Measurements from ENCODE around the gene CAMTA1.

CAMTA1 gene

DNA sequence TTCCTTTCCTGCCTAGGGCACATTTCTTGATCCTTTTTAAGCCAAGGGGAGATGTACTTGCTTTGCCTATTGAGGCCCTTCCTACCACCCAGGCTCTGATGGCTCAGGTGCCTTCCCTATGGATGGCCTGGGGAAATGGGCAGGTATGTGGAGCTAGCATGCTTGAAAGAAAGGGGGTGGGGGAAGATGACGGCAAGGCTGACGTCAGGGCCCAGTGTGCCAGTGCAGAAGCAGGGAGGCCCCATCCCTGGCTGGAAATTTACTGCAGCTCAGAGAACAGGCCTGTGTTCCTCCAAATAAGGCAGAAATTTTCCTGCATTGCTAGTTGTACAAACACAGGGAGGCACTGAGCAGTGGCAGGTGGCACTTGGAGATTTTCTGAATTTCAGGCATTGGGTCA, 532.6 kb downstream of the CAMTA1 start:
- TF ChIP-seq, protein P1, sequence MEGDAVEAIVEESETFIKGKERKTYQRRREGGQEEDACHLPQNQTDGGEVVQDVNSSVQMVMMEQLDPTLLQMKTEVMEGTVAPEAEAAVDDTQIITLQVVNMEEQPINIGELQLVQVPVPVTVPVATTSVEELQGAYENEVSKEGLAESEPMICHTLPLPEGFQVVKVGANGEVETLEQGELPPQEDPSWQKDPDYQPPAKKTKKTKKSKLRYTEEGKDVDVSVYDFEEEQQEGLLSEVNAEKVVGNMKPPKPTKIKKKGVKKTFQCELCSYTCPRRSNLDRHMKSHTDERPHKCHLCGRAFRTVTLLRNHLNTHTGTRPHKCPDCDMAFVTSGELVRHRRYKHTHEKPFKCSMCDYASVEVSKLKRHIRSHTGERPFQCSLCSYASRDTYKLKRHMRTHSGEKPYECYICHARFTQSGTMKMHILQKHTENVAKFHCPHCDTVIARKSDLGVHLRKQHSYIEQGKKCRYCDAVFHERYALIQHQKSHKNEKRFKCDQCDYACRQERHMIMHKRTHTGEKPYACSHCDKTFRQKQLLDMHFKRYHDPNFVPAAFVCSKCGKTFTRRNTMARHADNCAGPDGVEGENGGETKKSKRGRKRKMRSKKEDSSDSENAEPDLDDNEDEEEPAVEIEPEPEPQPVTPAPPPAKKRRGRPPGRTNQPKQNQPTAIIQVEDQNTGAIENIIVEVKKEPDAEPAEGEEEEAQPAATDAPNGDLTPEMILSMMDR (conservative IDR thresholded peaks at IDR 0.05; ENCODE audit: low read depth, low read length), result no peak
- DNase-seq (ENCODE audit: low read depth), result no peak
- no peak overlapping the region for H3K4me3 ChIP-seq (ENCODE audit: low read length)

DNA sequence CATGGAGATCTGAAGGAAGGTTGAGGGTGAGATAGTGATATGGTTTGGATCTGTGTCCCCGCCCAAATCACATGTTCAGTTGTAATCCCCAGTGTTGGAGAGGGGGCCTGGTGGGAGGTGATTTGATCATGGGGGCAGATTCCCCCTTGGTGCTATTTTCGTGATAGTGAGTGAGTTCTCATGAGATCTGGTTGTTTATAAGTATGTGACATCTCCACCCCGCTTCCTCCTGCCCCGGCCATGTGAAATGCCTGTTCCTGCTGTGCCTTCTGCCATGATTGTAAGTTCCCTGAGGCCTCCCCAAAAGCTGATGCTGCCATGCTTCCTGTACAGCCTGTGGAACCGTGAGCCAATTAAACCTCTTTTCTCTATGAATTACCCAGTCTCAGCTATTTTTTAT, 533.9 kb downstream of the CAMTA1 start:
- no peak overlapping the region for H3K4me3 ChIP-seq (ENCODE audit: low read length)
- TF ChIP-seq, protein P1 (conservative IDR thresholded peaks at IDR 0.05; ENCODE audit: low read depth, low read length), result no peak
- no peak for DNase-seq (ENCODE audit: low read depth)

DNA sequence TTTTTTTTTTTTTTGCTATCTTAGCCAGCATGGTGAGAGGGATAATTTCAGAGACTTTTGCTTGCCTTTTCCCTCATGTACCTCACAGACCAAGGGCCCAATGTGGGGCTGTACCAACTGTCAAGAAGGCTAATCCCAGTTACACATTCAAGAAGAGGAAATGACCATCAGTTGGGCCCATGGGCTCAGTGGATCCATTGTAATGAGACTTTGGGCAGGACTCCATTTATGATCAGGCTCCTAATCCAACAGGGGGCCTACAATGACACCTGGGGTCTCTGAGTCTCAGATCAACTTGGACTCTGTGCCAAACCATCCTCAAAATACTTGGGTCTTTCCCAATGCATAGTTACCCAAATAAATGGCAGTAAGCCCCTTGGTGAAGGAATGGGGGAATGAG, 535.4 kb downstream of the CAMTA1 start:
- H3K4me3 ChIP-seq (ENCODE audit: low read length), result no peak overlapping the region
- DNase-seq (ENCODE audit: low read depth), result no peak
- TF ChIP-seq, protein P1 (conservative IDR thresholded peaks at IDR 0.05; ENCODE audit: low read depth, low read length), result no peak

DNA sequence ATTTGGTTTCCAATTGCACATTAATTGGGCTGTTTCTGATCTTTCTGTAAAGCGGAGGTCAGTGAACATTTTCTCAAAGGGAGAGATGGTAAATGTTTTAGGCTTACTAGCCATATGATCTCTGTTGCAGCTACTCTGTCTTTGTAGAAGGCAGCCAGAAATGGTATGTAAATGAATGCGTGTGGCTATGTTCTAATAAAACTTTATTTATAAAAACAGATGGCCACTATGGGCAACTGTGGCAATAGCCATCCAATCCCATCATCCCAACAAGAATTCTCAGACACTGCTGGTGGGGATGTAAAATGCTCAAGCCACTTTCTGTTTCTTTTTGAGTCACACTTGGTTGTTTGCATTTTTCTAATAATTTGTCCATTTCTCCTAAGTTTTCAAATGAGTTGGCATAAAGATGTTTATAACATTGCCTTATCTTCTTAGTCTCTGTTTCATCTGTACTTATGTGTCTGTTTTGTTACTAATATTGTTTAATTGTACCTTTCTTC, 537.1 kb downstream of the CAMTA1 start:
- DNase-seq (ENCODE audit: low read depth), result no peak
- H3K4me3 ChIP-seq (ENCODE audit: low read length), result no peak overlapping the region
- TF ChIP-seq, protein P1 (conservative IDR thresholded peaks at IDR 0.05; ENCODE audit: low read depth, low read length), result no peak

DNA sequence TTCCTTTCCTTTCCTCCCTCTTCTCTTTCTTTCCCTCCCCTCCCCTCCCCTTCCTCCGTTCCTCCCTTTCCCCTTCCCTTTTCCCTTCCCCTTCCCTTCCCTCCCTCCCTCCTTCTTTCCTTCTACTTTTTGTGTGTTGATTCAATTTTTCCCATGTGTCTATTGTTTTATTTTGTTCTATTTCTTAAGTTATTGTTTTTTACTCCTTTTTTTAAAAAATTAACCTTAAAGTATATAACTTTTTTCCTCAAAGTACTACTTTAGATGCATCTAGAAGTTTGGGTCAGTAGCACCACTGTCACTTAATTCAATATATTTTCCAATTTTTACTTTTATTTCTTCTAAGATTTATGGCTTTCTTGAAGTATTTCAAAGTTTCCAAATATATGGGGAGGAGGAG, 537.7 kb downstream of the CAMTA1 start:
- H3K4me3 ChIP-seq (ENCODE audit: low read length), result no peak overlapping the region
- TF ChIP-seq, protein P1 (conservative IDR thresholded peaks at IDR 0.05; ENCODE audit: low read depth, low read length), result no peak
- no peak for DNase-seq (ENCODE audit: low read depth)

DNA sequence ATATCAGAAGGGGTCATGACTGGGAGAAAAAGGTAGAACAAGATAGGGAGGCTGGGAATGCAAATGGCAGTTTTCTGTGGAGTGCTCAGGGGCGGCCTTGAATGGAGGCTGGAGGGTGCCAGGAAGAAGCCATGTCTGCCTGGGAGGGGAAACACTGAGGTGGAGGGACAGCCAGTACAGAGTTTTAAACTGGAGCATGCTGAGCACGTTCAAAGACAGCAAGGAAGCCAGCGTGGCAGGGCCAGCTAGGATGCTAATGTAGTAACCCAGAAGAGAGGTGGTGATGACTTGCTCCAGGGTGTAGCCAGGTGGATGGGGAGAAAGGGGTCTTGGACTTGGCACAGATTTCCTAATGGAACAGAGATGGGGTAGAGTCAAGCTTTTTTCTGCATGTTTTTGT, 540.0 kb downstream of the CAMTA1 start:
- DNase-seq (ENCODE audit: low read depth), result no peak
- no peak overlapping the region for H3K4me3 ChIP-seq (ENCODE audit: low read length)
- TF ChIP-seq, protein P1 (conservative IDR thresholded peaks at IDR 0.05; ENCODE audit: low read depth, low read length), result no peak

DNA sequence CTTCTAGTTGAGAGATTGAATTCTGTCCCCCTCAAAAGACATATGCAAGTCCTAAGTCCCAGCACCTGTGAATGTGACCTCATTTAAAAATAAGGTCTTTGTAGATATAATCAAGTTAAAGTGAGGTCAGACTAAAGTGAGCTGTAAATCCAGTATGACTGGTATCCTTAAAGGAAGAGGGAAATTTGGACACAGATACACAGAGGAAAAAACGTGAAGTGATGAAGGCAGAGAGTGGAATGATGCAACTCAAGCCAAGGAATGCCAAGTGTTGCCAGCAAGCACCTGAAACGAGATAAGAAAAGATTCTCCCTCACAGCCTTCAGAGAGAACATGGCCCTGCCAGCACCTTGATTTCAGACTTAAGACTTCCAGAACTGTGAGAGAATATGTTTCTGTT, 541.1 kb downstream of the CAMTA1 start:
- H3K4me3 ChIP-seq (ENCODE audit: low read length), result no peak overlapping the region
- DNase-seq (ENCODE audit: low read depth), result no peak
- TF ChIP-seq, protein P1 (conservative IDR thresholded peaks at IDR 0.05; ENCODE audit: low read depth, low read length), result no peak

Data from retinal pigment epithelial cell (primary cell).